ENCODE measurements around the gene USP47.
A peak's percentile ranks its signal among the peaks of the same experiment; 100 is the strongest.

Gene USP47, protein sequence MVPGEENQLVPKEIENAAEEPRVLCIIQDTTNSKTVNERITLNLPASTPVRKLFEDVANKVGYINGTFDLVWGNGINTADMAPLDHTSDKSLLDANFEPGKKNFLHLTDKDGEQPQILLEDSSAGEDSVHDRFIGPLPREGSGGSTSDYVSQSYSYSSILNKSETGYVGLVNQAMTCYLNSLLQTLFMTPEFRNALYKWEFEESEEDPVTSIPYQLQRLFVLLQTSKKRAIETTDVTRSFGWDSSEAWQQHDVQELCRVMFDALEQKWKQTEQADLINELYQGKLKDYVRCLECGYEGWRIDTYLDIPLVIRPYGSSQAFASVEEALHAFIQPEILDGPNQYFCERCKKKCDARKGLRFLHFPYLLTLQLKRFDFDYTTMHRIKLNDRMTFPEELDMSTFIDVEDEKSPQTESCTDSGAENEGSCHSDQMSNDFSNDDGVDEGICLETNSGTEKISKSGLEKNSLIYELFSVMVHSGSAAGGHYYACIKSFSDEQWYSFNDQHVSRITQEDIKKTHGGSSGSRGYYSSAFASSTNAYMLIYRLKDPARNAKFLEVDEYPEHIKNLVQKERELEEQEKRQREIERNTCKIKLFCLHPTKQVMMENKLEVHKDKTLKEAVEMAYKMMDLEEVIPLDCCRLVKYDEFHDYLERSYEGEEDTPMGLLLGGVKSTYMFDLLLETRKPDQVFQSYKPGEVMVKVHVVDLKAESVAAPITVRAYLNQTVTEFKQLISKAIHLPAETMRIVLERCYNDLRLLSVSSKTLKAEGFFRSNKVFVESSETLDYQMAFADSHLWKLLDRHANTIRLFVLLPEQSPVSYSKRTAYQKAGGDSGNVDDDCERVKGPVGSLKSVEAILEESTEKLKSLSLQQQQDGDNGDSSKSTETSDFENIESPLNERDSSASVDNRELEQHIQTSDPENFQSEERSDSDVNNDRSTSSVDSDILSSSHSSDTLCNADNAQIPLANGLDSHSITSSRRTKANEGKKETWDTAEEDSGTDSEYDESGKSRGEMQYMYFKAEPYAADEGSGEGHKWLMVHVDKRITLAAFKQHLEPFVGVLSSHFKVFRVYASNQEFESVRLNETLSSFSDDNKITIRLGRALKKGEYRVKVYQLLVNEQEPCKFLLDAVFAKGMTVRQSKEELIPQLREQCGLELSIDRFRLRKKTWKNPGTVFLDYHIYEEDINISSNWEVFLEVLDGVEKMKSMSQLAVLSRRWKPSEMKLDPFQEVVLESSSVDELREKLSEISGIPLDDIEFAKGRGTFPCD (N-terminal part only)

DNA sequence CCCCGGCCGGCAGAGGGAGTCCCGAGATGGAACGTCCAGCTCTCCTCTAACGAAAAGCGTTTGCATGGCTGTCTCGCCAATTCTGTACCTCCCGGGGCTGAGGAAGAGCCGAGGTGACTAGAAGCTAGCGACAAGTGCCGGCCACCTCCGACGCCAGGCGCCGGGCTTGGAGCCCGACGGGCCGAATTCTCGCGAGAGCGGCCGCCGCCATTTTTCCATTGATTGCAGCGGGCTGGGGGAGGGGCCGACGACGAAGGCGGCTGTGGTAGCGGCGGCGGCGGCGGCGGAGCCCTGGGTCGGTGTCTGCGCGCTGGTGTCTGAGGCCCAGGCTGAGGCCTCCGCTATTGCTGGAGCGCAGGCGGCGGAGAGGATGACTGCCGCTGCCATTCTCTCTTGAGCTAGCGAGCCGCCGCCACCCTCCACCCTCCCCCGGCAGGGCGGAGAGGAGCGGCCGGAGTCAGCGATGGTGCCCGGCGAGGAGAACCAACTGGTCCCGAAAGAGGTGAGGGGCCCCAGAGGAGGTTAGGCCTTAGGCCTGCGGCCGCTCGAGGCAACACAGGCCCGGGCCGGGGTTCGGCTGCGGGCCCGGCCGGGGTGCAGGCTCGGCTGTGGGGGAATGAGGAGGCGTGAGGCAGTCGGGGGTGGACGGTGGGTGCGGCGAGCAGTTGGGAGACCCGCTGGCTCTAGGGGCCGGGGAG lies at the start of gene USP47:
USP47 (plus strand) TSS at position 250 of the 698 bp plus-strand sequence; CDS start at position 464, 214 bp downstream.
- peak; percentile 93 to 95 for DNase-seq

DNA sequence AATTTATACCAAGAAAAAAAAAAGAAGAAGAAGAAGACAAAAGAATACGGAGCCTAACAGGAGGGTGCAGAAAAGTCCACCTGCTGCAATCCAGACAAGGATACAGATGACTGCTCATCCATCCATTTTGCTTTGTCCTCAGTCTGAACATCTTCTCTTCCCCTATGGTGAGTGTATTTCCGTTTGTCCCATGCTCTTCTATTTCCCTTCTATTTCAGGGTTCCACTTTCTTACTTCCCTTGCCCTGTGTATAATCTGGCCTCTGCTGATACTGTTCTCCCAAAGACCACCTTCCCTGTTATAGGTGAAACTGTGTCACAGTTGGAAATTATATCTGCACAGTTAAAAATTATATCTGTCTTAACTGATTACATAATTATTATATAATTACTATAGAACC lies 48.7 kb upstream of the USP47 start:
- DNase-seq = no peak

DNA sequence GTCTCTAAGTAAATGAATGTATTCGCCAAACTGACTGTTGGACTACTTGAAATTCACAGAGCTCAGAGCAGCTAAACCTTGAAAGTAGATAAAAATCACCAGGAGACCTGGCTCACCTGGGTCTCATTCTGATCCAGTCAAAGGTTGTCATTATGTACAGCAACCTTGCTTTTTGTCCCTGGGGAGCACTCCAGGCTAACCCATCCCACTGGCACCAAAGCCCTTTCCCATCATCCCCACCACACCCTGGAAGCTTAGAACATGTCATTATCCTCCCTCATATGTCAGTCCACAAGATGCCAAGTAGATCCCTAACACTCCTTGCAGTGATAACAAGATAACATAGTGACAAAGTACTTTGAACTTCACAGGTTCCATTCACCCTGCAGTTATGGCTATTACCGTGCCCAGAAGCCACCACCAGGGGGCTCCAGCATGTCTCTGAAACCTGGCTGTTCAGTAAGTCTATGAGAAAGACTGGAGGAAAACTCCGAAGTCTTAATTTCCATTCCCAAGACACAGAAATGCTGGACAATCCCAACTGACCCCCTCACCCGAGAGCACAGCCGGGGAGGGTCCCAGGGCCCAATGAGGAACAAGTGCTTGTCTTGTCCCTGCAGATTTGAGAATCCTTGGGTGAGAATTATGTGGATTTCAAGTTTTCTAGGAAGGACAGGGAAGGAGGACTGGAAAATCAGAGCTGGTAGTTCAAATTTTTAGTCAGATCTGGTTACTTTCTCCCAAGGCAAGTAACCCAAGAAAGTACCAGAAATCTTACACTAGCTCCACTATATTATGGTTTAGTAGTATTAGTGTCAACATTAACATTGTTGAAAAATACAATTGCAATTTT lies 43.0 kb upstream of the USP47 start:
- DNase-seq = peak; percentile 55 to 88

DNA sequence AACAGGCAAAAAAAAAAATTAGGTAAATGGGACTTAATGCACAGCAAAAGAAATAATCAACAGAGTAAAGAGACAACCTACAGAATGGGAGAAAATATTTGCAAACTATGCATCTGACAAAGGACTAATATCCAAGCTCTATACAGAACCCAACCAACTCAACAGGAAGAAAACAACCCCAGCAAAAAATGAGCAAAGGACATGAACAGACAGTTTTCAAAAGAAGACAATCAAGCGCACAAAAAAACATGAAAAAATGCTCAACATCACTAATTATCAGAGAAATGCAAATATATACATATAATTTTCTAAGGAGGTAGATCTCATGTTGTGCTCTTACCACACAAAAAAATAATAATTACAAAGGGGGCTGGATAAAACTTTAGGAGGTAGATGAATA lies 36.5 kb upstream of the USP47 start:
- DNase-seq = no peak

DNA sequence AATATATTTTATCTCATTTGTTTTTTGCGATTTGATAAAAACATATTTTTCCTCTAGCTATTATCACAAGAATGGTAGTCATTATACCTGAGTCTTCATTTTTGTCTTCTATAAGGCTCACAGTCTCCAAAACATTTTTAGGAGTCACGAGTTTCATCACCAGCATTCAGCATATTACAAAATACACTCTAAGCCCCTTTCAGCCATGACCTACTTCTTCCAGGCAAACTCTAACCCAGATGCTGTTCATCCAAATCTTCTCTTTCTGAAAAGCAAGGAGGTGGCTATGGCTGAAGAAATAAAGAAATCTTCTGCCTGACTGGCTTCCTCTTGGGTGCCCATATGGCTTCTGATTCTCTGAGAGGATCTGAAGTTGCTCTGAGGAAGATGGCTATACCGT lies 35.7 kb upstream of the USP47 start:
- no peak for DNase-seq

DNA sequence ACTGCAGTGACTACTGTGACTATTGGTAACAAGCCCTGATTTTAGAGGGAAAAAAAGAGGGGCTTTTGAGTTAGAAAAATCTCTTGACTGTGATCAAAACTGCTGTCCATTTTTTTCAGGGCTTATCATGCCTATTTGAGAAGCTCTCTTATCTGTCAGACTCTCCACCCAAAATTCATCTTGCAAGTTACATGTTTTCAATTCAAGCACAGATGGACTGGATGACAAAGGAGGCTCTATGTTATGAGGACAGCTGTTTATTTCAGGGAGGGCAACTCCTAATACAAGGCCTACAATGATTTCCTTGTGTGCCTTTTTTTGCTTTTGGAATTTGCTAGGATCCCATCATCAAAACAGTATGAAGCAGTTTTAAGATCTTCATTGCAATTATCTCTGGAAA lies 35.2 kb upstream of the USP47 start:
- no peak for DNase-seq

DNA sequence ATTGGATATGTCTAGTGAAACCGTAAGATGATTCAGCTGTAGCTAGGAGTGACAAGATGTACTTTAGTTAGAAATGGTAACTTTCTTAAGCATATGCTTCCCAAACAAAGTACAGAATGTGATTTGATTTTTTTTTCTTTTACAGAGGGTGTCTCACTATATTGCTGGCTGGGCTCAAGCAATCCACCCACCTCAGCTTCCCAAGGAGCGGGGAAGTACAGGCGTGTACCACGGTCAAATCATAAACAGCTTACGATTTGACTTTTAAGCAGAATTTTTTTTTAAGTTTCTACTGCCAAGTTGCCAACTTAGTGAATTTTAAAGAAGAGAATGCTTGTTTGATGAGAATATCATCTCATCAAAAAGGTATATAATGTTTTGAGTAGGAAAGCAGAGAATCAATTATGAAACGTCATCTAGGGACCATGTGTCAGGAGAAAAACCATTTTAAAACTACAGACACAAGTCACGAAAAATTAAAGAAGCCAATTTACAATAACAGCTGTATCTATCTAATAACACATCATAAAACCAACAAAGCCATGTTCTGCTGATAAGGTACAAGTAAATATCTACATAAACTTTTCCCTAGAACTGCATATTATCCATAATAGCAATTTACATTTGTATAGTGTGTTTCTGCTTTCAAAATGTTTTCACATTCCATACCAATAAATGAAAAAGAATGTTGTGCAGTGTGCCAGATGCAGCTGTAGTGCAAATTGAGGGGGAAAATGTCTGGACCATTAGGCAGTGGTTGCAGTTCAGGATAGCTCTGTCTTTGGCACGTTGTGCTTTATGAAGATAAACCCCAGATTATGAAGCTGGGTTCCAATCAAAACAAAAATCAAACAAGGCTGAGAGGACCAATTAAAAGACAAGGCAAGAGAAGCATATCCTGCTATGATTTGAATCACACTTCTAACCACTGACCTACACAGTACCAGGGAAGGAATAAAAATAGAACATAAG lies 33.7 kb upstream of the USP47 start:
- no peak for DNase-seq

DNA sequence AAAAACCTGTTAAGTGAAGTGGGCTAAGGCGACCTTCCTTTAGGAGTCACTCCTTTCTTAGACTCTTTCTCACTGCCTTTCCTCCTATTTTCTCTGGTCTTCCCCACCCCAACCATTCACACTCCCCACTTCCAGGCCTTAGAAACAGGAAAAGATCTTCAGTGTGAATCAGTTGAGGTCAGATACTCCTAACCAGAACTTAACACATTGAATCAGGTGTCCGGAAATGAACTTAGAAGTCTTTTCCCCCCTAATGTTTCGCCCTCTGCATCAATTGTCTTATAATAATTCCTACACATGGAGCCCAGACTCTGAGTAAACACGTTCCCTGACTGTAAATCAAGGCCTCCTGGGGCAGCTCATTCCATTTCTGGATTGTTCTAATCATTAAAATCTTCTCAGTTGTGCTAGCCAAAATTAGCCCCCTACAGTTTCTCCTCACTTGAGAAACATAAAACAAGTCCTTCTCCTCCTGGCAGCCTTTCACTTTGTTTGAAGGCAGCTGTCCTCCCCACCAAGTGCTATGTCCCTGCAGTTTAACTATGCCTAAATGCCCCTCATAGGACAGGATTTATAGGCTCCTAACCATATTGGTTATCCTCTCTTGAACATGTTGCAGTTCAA lies 32.7 kb upstream of the USP47 start:
- no peak for DNase-seq

DNA sequence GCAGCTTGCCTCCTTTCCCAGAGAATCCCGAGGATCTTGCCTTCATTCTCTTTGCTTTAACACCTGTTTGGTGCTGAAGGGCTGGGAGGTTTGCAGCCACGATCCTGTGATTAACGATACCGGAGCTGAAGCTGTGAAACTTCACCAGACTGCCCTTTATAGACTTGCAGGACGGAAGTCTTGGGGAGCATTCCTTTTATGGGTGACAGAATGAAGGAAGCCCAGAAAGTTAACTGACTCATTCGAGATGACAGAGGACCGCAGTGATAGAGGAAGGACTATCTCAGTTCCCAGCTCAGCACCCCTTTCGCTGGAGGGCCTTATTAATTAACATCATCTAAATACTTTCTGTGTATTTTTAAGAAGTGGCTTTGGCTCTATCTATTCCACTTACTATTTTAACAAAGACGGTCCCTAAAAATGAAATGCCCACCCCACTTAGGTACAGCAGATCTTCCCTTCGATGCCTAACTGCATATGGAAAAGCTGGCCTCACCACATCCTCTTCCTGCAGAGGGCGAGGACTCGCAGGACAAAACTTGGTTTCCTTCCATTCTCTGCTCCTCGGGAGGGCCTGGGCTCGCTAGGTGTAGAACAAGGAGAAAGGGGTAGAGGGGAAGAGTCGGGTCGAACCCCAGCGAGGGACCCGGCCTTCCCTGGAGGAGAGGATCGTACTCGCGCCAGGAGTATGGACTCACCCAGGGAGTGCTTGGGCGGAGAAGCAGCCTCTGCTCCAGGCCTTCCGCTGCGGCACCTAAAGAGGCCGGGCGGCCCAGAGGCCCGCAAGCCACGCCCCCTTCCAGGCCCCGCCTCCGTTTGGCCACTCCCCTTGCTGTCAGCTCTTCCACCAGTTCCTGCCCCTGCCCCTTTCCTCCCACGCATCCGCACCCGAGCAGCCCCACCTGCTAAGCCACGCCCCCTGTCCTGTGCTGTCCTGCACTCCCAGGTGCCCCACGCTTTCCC lies 30.7 kb upstream of the USP47 start:
- no peak for DNase-seq

DNA sequence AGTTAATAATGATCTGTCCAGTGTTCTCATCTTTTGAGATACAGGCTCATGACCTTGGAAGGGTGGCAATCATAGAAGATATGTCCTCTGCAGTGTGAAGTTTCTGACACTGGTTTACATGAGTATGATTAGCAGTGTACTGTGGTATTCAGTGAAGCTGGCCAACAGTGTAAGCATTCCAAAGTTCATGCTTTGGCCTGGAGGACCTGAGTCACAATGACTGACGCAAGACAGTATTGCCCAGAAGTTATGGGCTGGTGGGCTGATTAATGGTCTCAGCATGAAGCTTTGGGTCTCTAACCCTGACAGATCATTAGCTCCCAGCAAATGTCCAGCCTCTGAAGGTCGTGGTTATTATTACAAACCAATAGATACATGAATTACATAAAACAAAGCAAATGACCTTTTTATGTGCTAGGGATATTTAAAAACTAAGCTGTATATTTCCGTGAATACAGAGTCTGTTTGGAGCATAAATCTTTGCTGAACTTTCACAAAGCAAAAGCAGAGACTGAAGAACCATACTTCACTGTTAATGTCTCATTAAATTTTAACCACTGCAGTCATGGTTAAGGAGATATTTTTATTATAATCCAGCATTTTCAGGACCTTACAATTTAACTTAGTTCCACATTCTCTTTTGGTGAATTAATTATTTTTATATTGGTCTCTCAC lies 28.3 kb upstream of the USP47 start:
- no peak for DNase-seq

DNA sequence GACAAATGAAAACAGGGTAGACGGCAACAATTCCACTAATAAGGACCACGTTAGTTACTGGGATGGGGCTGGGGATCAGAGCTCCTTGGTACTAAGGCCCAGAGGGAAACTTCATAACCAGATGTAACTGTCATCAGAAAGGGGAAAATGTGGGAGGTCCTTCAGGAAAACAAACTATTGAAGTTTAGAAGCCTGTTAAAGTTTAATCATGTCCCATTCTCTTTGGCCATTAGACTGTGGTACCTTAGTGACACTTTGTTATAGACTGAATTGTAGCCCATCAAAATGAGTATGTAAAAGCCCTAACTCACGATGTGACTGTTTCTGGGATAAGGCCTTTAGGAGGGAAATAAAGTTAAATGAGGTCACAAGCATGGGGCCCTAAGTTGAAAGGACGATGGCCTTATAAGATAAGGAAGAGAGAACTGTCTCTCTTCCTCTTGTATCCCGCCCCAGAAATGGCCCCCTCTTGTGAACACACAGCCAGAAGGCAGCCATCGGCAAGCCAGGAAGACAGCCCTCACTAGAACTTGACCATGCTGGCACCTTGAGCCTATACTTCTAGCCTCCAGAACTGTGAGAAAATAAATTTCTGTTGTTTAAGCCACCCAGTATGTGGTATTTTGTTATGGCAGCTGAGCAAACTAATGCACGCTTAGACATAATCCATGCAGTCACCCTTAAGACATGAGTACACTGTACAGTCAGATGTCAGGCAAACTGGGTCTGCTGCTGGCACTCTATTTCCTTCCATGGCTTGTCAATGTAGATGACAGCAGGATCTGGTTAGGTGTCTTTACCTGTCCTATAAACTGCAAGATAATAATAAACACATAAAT lies 26.9 kb upstream of the USP47 start:
- DNase-seq = no peak

DNA sequence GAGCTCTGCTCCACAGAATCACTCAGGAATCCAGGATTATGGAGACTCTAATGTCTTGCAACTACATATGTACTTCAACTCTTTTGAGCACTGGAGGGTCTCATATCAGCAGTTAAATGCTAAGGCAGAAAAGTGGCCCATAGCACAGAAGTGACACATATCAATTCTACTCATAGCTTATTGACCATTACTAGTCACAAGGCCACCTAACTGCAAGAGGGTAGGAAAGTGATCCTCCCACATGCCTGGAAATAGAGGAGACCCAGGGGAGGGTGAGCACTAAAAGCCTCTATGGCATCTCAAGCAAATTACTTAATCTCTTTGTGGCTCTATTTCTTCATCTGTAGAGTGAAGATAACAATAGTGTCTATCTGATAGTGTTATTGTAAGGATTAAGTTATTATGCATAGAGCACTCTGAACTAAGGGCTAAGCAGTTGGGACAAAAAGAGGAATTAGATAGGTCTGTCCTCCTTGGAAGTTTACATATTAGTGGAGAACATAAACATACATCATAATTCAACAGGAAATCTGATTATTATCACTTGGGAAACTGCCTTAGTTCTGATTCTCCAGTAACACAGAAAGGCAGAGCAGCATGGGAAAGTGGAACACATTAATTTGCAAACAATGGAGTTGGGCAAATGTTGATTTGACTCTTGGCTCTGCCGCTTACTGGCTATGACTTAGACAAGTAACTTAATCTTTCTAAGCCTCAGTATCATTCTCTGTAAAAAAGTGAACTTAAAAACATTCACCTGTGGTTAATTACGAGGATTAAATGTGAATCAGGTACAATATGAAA lies 25.1 kb upstream of the USP47 start:
- no peak for DNase-seq

DNA sequence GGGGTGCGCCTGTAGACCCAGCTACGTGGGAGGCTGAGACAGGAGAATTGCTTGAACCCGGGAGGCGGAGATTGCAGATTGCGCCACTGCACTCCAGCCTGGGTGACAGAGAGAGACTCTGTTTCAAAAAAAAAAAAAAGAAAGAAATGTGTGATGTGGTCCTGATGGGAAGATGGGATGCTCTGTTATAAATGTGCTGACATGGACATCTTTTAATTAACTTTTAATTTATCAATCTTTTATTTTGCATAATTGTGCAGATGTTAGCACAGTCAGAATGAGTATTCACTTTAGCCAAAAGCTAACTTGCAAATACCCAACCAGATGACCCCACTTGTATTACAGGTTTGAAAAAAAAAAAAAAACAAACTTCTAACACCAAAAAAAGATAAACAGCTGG lies 23.8 kb upstream of the USP47 start:
- DNase-seq = no peak

DNA sequence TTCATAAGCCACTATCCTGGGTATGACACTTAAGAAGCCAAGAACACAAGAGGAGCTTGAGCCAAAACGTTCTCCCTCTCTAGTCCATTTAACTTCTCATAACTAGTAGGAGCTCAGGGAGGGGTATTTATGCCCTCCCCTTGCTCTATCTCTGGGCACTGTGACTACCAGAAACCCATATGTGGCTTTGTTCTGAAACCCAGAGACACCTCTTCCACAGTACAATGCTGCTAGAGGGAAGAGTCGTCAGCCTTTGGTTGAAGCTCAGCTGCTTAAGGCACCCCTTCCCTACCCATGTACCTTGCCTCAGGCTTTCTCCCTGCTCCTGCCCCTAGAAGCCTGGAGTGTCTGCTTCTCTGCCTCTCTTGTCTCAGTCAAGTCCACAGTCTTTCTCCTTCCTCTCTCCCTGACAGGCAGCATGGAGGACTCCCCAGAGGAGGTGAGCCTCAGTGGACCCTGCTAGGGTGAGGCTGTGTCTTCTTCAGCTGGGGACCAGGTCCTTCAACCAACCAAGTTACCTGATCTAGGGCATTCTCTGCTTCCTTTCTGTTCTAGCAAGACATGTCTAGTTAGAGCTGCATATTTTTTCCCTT lies 23.1 kb upstream of the USP47 start:
- no peak for DNase-seq

DNA sequence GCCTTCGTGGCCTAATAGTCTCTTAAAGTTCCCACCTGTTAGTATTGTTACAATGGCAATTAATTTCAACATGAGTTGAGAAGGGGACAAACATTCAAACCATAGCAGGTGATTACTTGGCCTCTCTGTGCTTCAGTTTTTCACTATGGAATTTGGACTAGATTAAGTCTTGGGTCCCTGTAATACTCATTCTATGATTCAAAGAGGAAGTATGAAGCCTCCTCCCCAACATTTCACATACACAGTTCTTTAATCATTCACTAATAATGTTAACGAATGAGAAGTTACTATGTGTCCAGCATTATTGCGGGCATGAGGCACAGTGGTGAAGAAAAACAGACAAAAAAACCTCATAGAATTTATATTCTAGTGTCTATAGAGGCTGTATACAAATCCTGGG lies 19.9 kb upstream of the USP47 start:
- DNase-seq = no peak

DNA sequence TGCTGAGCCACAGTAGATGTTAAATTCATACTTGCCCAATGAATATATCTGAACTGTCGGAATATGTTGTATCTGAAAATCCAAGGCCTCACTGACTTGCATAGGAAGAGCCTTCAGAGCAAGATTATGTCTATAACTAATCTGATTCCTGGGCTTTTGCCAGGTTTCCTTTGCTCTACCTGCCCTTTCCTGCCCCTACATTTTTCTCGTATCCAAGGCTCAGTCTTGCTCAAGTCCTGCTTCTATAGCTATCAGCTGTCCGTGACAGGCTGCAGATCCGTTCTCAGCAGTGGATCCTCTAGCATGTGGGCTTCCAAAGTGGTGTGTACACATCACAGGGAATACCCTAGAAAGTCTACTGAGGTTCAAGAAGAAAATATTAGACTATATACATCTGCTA lies 18.8 kb upstream of the USP47 start:
- DNase-seq = no peak
